OCI-LY7 (cell line): ENCODE measurements around the gene FNDC1.

Experiments used
- EZH2phosphoT487 ChIP-seq: fragments of 200-600 bp; sonication (generic); IDR thresholded peaks from 2 replicates; pipeline ENCODE4 v1.6.1; 2018; ENCODE audit warnings: low read depth, borderline replicate concordance, mild to moderate bottlenecking, mixed run types, antibody characterized with exemption, low read length, moderate library complexity, mixed read lengths
- TF ChIP-seq, protein P1 (sequence below): fragments of 200-600 bp; sonication (generic); conservative IDR thresholded peaks from 2 replicates; pipeline ENCODE4 v1.5.1; 2014; ENCODE audit warnings: mild to moderate bottlenecking, antibody characterized with exemption, low read length, moderate library complexity, mixed read lengths

DNA sequence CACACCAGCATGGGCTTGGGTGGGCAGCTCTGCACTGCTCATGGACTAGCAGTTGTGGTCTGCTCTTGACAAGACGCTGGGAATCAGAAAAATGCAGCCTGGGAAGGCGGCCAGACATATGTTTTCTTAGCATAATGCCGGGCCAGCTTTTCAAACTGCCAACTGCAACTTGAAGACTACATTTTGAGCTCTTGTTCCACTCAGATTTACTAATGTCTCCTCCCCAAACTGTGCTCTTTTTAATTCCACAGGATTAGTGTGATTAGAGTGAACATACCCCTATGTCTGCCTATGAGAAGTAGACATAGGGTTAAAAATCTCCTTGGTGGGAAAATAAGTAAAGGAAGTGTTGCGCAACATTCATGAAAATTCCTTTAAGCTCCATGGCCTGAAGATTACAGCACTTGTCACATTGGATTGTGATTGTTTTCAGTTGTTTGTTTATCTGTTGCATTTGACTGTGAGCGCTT lies 5.3 kb upstream of the FNDC1 start:
- TF ChIP-seq, protein P1, sequence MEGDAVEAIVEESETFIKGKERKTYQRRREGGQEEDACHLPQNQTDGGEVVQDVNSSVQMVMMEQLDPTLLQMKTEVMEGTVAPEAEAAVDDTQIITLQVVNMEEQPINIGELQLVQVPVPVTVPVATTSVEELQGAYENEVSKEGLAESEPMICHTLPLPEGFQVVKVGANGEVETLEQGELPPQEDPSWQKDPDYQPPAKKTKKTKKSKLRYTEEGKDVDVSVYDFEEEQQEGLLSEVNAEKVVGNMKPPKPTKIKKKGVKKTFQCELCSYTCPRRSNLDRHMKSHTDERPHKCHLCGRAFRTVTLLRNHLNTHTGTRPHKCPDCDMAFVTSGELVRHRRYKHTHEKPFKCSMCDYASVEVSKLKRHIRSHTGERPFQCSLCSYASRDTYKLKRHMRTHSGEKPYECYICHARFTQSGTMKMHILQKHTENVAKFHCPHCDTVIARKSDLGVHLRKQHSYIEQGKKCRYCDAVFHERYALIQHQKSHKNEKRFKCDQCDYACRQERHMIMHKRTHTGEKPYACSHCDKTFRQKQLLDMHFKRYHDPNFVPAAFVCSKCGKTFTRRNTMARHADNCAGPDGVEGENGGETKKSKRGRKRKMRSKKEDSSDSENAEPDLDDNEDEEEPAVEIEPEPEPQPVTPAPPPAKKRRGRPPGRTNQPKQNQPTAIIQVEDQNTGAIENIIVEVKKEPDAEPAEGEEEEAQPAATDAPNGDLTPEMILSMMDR = no peak
- TF ChIP-seq EZH2phosphoT487 = no peak
